DMS153 (cell line): ENCODE measurements around the gene NUF2.
A peak's percentile ranks its signal among the peaks of the same experiment; 100 is the strongest.
"Not testable (repeated sequence)": the region's sequence is repeated elsewhere in the genome, so short reads cannot be mapped to it uniquely, and the experiment has no call there.

Experiments
- DNase-seq: peaks from one replicate; lab custom pipeline; 2025; lab: John Stamatoyannopoulos, UW

NUF2 gene

DNA sequence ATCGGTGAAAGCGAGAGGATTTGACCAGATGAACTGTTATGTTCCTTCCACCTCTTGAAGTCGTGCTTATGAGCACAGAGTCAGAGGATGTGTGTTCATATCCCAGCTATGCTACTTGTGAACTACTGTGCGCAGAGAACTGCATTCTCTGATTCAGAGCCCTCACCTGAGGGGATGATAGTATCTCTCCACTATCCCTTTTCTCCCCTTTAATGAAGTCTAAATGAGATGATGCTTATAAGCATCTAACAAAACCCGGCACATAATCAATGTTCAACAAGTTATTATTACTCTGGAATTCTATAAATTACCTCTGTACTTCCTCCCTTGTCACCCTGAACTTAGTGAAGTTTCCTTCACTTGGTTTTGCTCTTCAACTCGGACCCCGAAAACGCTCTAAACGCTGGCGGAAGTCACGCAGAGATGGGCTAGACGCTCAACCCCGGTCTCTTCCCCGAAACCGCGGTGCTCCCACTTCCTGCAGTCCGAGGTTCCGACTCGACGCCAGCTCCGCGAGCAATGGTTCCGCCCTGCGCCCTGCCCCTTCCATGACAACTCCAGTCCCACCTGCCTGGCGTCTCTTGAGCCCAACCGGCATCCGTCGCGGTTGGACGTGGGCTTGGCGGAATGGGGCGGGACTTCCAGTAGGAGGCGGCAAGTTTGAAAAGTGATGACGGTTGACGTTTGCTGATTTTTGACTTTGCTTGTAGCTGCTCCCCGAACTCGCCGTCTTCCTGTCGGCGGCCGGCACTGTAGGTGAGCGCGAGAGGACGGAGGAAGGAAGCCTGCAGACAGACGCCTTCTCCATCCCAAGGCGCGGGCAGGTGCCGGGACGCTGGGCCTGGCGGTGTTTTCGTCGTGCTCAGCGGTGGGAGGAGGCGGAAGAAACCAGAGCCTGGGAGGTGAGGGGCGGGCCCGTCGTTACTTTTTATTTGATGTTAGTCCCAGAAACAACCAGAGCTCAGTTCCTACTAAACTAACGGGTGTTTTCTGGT, at the start of gene NUF2:
TSS of gene NUF2 (plus strand) at position 644 of the 995 bp plus-strand sequence. CDS start 4,098 bp downstream, outside the sequence.
- peak; percentile 99 for DNase-seq

- DNase-seq = no peak
Measured at GRCh38 chr1:163273766-163274441, 47.9 kb upstream of the NUF2 start.

DNA sequence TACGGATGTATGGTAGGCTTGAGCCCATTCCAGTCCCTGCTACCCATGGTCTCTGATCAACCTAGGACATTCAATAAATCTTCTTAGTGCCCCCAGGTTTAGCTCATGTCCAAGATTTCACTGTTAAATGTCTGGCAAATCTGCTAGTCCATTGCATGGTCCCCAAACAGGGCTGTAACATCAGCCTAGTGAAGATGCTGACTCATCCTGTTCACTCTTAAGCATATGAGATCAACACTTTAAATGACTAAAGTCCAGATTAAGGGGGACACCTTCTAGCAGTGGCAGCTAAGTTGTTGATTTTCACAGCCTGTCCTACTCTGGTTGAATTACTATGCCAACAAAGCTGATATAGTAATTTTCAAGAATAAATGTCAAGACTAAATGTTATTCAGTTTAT, 46.5 kb upstream of the NUF2 start:
- no peak for DNase-seq

DNA sequence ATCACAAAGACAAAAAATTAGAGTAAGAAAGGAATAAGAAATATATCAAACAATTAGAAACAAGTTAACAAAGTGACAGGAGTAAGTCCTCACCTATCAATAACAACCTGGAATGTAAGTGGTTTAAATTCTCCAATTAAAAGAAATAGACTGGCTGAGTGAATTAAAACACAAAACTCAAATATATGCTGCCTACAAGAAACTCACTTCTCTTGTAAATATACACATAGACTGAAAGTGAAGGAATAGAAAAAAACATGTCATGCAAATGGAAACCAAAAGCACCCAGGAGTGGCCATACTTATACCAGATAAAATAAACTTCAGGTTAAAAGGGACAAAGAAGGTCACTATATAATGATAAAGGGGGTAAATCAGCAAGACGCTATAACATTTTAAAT, 43.2 kb upstream of the NUF2 start:
- DNase-seq = no peak

DNA sequence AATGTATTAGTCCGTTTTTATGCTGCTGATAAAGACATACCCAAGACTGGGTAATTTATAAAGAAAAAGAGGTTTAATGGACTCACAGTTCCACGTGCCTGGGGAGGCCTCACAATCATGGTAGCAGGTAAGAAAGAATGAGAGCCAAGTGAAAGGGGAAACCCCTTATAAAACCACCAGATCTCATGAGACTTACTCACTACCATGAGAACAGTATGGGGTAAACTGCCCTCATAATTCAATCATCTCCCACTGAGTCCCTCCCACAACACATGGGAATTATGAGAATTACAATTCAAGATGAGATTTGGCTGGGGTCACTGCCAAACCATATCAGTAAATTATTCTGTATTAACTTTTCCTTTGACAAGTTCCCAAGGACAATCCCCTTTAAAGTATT, 36.9 kb upstream of the NUF2 start:
- not testable (repeated sequence) for DNase-seq

GRCh38 chr1:163290025-163290640, 31.6 kb upstream of the NUF2 start:
- peak; percentile 50 for DNase-seq

DNA sequence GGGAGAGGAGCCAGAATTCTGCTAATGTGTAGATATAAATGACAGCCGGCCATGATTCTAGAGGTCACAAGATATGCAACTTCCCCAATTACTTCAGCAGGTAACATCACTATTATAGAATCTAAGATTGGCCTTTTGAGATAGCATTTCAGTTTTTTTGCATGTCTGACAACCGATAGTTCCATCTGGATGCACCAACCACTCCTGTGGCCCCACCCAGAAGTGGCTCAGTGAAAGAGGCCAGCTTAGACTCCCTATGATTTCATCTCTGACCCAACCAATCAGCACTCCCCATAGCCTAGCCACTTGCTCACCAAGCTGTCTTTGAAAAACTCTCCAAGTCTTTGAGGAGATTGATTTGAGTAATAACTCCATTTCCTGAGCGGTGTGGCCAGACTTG, 30.3 kb upstream of the NUF2 start:
- DNase-seq = no peak

DNA sequence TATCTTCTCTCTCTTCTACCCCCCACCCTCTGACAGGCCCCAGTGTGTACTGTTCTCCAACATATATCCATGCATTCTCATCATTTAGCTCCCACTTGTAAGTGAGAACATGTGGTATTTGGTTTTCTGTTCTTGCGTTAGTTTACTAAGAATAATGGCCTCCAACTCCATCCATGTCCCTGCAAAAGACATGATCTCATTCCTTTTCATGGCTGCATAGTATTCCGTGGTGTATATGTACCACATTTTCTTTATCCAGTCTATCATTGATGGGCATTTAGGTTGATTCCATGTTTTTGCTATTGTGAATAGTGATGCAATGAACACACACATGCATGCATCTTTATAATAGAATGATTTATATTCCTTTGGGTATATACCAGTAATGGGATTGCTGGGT, 29.6 kb upstream of the NUF2 start:
- DNase-seq = not testable (repeated sequence)

GRCh38 chr1:163293497-163293896, 28.3 kb upstream of the NUF2 start:
- DNase-seq = not testable (repeated sequence)

DNA sequence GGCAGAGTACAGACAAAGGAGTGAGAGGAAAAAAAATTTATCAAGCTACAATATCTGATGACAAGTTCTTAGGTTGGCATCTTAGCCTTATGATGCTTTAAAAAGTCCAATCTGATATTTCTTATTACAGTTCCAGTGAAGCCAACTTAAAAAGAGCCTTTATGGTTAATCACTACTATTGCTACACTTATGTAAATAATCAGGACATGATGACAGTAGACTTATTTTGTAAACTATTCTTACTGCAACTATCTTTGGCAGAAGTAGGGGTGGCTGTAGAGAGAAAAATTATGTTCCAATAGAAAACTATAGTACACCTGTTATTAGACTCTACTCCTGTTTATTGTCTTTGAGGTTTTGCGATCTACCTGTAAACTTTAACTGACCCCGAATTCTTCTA, 25.8 kb upstream of the NUF2 start:
- DNase-seq = no peak

DNA sequence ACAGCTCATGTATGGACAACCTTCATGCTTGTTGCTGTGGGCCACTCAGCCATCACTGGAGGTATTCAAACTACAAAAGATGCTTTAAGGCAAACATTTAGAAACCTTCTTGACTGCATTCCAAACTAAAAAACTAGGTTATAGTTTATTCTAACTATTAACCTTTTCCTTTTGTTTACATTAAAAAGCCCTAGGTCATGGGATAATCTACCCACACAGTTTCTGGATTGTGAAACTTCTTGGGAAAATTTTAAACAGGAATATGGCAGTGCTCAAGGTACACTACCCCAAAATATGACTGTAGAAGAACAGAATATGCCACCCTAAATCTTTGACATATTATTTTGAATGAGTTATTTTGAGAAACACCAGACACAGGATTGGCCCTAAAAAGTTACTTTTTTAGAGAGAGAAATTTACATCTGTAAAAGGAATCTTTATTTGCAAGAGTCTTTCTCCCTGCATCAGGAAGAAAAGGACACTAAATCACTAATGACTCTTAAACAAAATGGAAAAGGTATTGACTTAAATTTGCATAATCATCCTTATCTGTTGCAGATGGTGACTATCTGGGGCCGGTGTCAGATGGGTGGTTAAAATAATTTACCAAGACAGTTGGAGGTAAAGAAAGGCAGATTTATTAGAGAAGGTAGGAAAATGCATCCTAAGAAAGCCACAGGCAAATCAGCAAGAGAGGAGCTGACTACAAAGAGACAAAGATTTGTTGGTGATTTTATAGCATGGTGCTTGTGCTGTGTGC, 25.1 kb upstream of the NUF2 start:
- no peak for DNase-seq

DNA sequence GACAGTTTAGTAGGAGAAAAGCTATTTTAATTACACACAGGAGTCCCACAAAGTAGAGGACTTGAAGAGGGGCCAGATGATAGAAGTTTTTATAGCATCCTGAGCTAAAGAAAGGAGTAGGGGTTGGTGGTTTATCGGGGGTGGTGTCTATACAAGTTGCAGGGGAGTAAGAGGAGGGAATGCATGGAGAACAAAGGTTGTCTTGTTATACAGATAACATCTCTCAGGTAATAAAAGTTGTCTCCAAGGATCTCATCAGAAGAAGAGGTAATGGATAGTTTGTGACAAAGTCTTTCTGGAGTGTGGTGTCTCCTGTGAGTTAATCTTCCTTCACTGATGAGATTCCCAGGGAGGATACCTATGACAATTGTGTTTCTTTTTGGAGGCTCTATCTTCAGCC, 23.4 kb upstream of the NUF2 start:
- DNase-seq = no peak

- no peak for DNase-seq
Measured at GRCh38 chr1:163300568-163300967, 21.2 kb upstream of the NUF2 start.

DNA sequence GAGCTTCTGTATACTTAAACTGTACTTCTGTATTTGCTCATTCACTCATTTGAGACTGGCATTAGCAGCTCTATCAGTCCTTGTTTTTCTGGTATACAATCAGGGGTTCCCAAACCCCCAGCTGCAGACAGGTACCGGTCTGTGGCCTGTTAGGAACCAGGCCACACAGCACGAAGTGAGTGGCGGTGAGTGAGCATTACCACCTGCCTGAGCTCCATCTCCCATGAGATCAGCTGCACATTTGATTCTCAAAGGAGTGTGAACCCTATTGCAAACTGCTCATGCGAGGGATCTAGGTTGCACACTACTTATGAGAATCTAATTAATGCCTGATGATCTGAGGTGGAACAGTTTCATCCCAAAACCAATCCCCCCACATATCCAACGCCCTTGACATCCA, 18.2 kb upstream of the NUF2 start:
- DNase-seq = no peak

- no peak for DNase-seq
Measured at GRCh38 chr1:163305441-163305840, 16.3 kb upstream of the NUF2 start.

GRCh38 chr1:163307479-163308171, 14.1 kb upstream of the NUF2 start:
- DNase-seq = no peak

GRCh38 chr1:163308811-163309210, 12.9 kb upstream of the NUF2 start:
- DNase-seq = no peak

DNA sequence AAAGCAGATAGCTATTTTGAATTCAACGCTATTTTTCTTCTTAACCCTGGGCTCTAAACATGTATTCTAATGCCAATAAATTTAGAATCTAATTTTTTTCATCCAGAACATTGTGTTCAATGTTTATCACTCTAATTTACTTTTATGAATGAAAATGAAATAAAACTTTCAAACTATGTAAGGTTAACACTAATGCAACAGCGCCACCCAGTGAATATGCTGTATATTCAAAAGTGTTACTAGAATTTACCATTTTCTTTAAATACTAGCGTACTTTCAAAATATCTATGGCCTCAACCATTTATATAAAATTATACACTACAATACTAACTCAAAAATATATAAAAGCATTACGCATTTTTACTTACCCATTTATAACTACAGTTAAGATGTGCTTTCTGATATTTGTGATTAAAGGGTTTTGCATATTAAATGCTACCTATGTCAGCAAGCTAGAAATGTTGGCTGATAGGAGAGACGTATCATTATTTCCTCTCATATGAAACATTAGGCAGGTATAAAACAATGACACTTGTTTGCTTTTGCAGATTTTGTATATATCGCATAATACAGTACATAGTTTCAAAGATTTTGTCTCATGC, 5.9 kb upstream of the NUF2 start:
- DNase-seq = no peak

DNA sequence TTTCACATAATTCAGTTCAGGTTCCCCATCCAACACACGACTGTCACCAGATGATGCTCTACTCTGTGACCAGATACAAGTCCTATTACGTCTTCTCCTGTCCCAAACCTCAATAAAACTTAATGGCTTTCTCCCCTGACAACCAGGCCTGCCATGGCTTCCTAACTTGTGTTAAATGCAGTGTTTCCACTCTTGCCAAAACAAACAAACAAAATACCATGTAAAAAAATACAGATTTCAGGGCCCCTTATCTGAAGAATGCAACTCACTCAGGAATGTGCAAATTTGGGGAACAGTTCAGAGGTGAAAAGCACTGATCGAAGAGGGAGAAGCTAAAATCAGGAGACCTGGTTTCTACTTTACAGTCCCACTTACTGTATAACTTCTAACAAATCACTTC, 863 bp upstream of the NUF2 start:
- DNase-seq = no peak

- not testable (repeated sequence) for DNase-seq
Measured at GRCh38 chr1:163323339-163323738, 1.6 kb downstream of the NUF2 start.

DNA sequence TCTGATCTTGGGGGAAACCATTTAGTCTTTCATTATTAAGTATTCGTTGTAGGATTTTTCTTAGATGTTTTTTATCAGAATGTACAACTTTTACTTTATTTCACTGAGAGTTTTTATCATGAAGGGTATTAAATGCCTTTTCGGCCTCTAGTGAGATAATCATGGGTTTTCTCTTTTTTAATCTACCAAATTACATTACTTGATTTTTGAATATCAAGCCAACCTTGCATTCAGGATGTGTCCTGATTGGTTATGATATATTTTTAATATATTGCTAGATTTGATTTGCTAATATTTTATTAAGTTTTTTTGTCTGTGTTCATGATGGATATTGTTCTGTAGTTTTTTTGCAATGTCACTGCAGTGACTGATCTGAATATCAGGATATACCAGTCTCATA, 9.4 kb downstream of the NUF2 start:
- DNase-seq = no peak
